ENCODE data around the gene UBE2V1. TPM values are rescaled to one million over a fixed set of nuclear protein-coding genes. Genes with fewer than 3 reads are reported as not detected.
A peak's percentile ranks its signal among the peaks of the same experiment; 100 is the strongest.

The UBE2V1 gene
- total and polyA plus RNA-seq, 10 of the 15 experiments (the other 5 are each of a cell fraction or from before 2014, with no cell fraction given), result 51.8 to 219 (median 141) TPM

- ChIA-PET RAD21 (ENCODE audit: unreplicated experiment) (interaction anchor here (0.9 to 3.6 kb wide), 9 partner anchors 14 to 174 kb away, joined by 3 to 19 read pairs (median 11); no protein-coding TSS in a partner anchor), POLR2A (interaction anchor here (0.6 to 3.3 kb wide), 12 partner anchors 8 to 218 kb away, joined by 3 to 34 read pairs (median 5); partner anchors contain the start of gene UBE2V1), SMC1A (ENCODE audit: uncharacterized antibody, unreplicated experiment) (interaction anchor here (0.9 to 3.6 kb wide), 10 partner anchors 13 to 173 kb away, joined by 3 to 28 read pairs (median 4); no protein-coding TSS in a partner anchor), CTCF (interaction anchor here (0.9 to 5.5 kb wide), 12 partner anchors 10 to 172 kb away, joined by 3 to 49 read pairs (median 8); no protein-coding TSS in a partner anchor)
- Histone ChIP-seq H3K27me3 (replicated peaks in 1 of 2; ENCODE audit: control insufficient read depth in 2 of 2, insufficient read depth in 2 of 2, low read length in 1 of 2) (no peaks in the 10 kb centered on the region), H3K4me1 (ENCODE audit: control insufficient read depth, insufficient read depth, low read length) (peaks cover 8% of the 10 kb centered on the region), H3K4me3 (peak overlapping the region; percentile 98), H4K20me1 (ENCODE audit: control insufficient read depth, insufficient read depth) (no peaks in the 10 kb centered on the region), H3K9ac (ENCODE audit: control insufficient read depth, insufficient read depth, low read length) (peak overlapping the region; percentile 95), H2AFZ (ENCODE audit: control insufficient read depth, low read depth, low read length) (0 out of 2 replicates have a peak overlapping the region, but pooled peaks have one; percentile 11), H3K9me3 (replicated peaks; ENCODE audit: control insufficient read depth, insufficient read depth, low read length) (no peaks in the 10 kb centered on the region), H3K27ac (ENCODE audit: control insufficient read depth, insufficient read depth) (peak overlapping the region; percentile 75), H3K79me2 (ENCODE audit: control insufficient read depth, insufficient read depth, low read length) (peaks cover 43% of the 10 kb centered on the region), H3K36me3 (ENCODE audit: control insufficient read depth in 2 of 2, insufficient read depth in 2 of 2, low read length in 1 of 2) (peaks cover 0 to 3% of the 10 kb centered on the region in 2 experiments; a peak in 2 of 4 replicates), H3K4me2 (ENCODE audit: control insufficient read depth, insufficient read depth) (peak overlapping the region; percentile 93)
- WGBS (ENCODE audit: insufficient coverage, insufficient replicate concordance, low lambda C conversion rate, missing lambda C conversion rate), result 27% methylated on average over 4 of the region's 4 CpGs
- FAIRE-seq (no peak), DNase-seq (ENCODE audit: low read depth, low spot score) (no peak), ATAC-seq (no peak)
- in situ Hi-C loops (cut with MboI), result no loop called here
- intact Hi-C loops (cut with micrococcal nuclease; ENCODE audit: unreplicated experiment), result loop anchor here (5.0 kb wide), 1 partner anchor 40 kb away; the partner anchor contains the start of gene UBE2V1
- TSS peak; percentile 67 for BruUV-seq (replicated peaks)
- TF ChIP-seq IRF5 (IDR thresholded peaks at IDR 0.05; ENCODE audit: borderline replicate concordance), result no peak
- no peak for TF ChIP-seq CUX1 (IDR thresholded peaks at IDR 0.05; ENCODE audit: insufficient replicate concordance, low read depth, low read length)
- 0 out of 2 replicates have a peak, but pooled peaks have one; percentile 22 for TF ChIP-seq RELB (IDR thresholded peaks at IDR 0.05; ENCODE audit: low read depth)
- 0 out of 2 replicates have a peak, but pooled peaks have one; percentile 13 for TF ChIP-seq IKZF1 (conservative IDR thresholded peaks at IDR 0.05)
- TF ChIP-seq SMAD5 (IDR thresholded peaks at IDR 0.05; ENCODE audit: low read depth), result no peak
- peak; percentile 30 for TF ChIP-seq RAD21 (IDR thresholded peaks at IDR 0.05; ENCODE audit: insufficient read depth, low read depth, low read length)
- no peak for TF ChIP-seq ZBTB40 (IDR thresholded peaks at IDR 0.05; ENCODE audit: borderline replicate concordance)
- no peak for TF ChIP-seq SMAD1 (IDR thresholded peaks at IDR 0.05; ENCODE audit: low read depth, partially characterized antibody)
Measured at GRCh38 chr20:50152394-50153152, 39.6 kb upstream of the UBE2V1 start.

All from GM12878 (cell line).